Measurements from ENCODE around the gene IL6R.
A peak's percentile ranks its signal among the peaks of the same experiment; 100 is the strongest.

Gene IL6R

GRCh38 chr1:154488922-154489321 is 83.8 kb downstream of the IL6R start:
- Histone ChIP-seq H3K36me3 (ENCODE audit: control insufficient read depth in 1 of 2, insufficient read depth in 2 of 2, low read length in 2 of 2) (no peaks in the 10 kb centered on the region), H3K27me3 (ENCODE audit: low read depth, low read length) (no peaks in the 10 kb centered on the region), H3K27ac (ENCODE audit: low read length) (no peak overlapping the region), H3K9me3 (ENCODE audit: control insufficient read depth in 1 of 2, low read length in 2 of 2) (no peaks in the 10 kb centered on the region), H3K4me1 (ENCODE audit: control insufficient read depth in 1 of 2, insufficient read depth in 2 of 2, low read length in 2 of 2) (peaks cover 8 to 21% of the 10 kb centered on the region in 2 donors), H3K4me3 (ENCODE audit: low read depth in 1 of 2, low read length in 2 of 2) (no peak overlapping the region)

- H3K9me3 ChIP-seq (ENCODE audit: control insufficient read depth in 1 of 2, low read length in 2 of 2) = no peaks in the 10 kb centered on the region
- peaks cover 8 to 21% of the 10 kb centered on the region in 2 donors for H3K4me1 ChIP-seq (ENCODE audit: control insufficient read depth in 1 of 2, insufficient read depth in 2 of 2, low read length in 2 of 2)
- no peak overlapping the region for H3K27ac ChIP-seq (ENCODE audit: low read length)
- no peaks in the 10 kb centered on the region for H3K27me3 ChIP-seq (ENCODE audit: low read depth, low read length)
- no peaks in the 10 kb centered on the region for H3K36me3 ChIP-seq (ENCODE audit: control insufficient read depth in 1 of 2, insufficient read depth in 2 of 2, low read length in 2 of 2)
- no peak overlapping the region for H3K4me3 ChIP-seq (ENCODE audit: low read depth in 1 of 2, low read length in 2 of 2)
Measured at GRCh38 chr1:154489695-154490274, 84.6 kb downstream of the IL6R start.

DNA sequence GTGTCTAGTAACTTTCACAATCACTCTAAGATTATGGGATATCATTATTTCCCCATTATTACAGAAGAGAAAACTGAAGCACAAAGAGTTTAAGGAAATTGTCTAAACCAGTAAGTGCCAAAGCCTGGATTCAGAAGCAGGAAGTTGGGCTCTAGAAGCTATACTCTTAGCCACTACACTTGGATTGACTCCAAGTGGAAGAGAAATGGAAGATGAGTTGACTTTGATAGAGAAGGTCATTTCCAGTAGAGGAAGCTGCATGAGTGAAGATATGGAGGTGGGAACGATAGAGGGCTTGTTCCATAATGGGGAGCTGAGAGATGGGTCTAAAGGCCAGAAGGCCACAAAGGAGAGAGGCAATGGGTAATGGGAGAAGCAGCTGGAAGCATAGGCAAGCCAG is 85.2 kb downstream of the IL6R start:
- Histone ChIP-seq H3K36me3 (ENCODE audit: control insufficient read depth in 1 of 2, insufficient read depth in 2 of 2, low read length in 2 of 2) (no peaks in the 10 kb centered on the region), H3K4me3 (ENCODE audit: low read depth in 1 of 2, low read length in 2 of 2) (no peak overlapping the region), H3K27me3 (ENCODE audit: low read depth, low read length) (no peaks in the 10 kb centered on the region), H3K9me3 (ENCODE audit: control insufficient read depth in 1 of 2, low read length in 2 of 2) (no peaks in the 10 kb centered on the region), H3K4me1 (ENCODE audit: control insufficient read depth in 1 of 2, insufficient read depth in 2 of 2, low read length in 2 of 2) (peaks cover 12 to 21% of the 10 kb centered on the region in 2 donors), H3K27ac (ENCODE audit: low read length) (no peak overlapping the region)

DNA sequence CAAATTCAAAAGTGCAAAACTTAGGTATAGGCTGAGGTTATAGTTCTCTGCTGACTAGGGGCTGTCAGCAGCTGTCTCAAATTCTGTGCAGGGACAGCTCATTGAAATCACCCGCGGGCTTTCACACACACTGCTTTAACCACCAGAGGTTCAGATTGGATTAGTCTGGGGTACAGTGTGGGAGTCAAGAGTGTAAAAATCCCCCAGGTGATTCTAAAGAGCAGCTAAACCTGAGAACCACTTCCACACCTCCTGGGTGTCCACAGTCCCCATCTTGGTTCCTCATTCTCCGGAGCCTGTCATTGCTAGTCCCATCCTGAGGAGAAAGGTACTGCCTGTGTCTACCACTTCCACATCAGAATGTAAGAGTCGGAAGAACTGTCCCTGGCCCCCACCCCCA is 87.0 kb downstream of the IL6R start:
- Histone ChIP-seq H3K4me3 (ENCODE audit: low read depth in 1 of 2, low read length in 2 of 2) (no peak overlapping the region), H3K27me3 (ENCODE audit: low read depth, low read length) (no peaks in the 10 kb centered on the region), H3K9me3 (ENCODE audit: control insufficient read depth in 1 of 2, low read length in 2 of 2) (no peaks in the 10 kb centered on the region), H3K4me1 (ENCODE audit: control insufficient read depth in 1 of 2, insufficient read depth in 2 of 2, low read length in 2 of 2) (peaks cover 9 to 15% of the 10 kb centered on the region in 2 donors), H3K36me3 (ENCODE audit: control insufficient read depth in 1 of 2, insufficient read depth in 2 of 2, low read length in 2 of 2) (no peaks in the 10 kb centered on the region), H3K27ac (ENCODE audit: low read length) (peak overlapping the region; percentile 42)

DNA sequence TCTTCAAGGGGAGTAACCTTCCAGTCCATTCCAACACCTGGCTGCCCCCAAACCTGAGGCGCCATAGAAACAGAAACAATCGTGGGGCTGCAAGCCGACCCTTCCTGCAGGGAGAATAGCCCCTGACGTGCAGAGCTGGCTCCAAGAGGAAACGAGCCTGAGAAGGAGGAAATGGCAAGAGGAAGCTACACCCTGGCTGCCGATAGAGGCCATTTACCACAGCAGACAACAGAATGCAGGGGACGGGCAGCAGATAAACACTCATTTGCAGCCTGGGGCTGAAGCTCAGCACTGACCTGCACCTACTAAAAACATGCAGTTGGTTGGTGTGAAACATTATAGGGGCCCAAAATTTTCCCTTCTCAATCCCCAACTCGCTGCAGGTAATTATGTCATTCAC is 88.1 kb downstream of the IL6R start:
- no peaks in the 10 kb centered on the region for H3K36me3 ChIP-seq (ENCODE audit: control insufficient read depth in 1 of 2, insufficient read depth in 2 of 2, low read length in 2 of 2)
- H3K27me3 ChIP-seq (ENCODE audit: low read depth, low read length) = no peaks in the 10 kb centered on the region
- H3K27ac ChIP-seq (ENCODE audit: low read length) = peak overlapping the region; percentile 42
- peaks cover 9 to 15% of the 10 kb centered on the region in 2 donors for H3K4me1 ChIP-seq (ENCODE audit: control insufficient read depth in 1 of 2, insufficient read depth in 2 of 2, low read length in 2 of 2)
- no peak overlapping the region for H3K4me3 ChIP-seq (ENCODE audit: low read depth in 1 of 2, low read length in 2 of 2)
- no peaks in the 10 kb centered on the region for H3K9me3 ChIP-seq (ENCODE audit: control insufficient read depth in 1 of 2, low read length in 2 of 2)

- peaks cover 13% of the 10 kb centered on the region for H3K27me3 ChIP-seq (ENCODE audit: low read depth, low read length)
- no peak overlapping the region for H3K27ac ChIP-seq (ENCODE audit: low read length)
- no peaks in the 10 kb centered on the region for H3K9me3 ChIP-seq (ENCODE audit: control insufficient read depth in 1 of 2, low read length in 2 of 2)
- no peaks in the 10 kb centered on the region for H3K36me3 ChIP-seq (ENCODE audit: control insufficient read depth in 1 of 2, insufficient read depth in 2 of 2, low read length in 2 of 2)
- H3K4me3 ChIP-seq (ENCODE audit: low read depth in 1 of 2, low read length in 2 of 2) = no peak overlapping the region
- H3K4me1 ChIP-seq (ENCODE audit: control insufficient read depth in 1 of 2, insufficient read depth in 2 of 2, low read length in 2 of 2) = peaks cover 4 to 7% of the 10 kb centered on the region in 2 donors
Measured at GRCh38 chr1:154495496-154496273, 90.5 kb downstream of the IL6R start.

DNA sequence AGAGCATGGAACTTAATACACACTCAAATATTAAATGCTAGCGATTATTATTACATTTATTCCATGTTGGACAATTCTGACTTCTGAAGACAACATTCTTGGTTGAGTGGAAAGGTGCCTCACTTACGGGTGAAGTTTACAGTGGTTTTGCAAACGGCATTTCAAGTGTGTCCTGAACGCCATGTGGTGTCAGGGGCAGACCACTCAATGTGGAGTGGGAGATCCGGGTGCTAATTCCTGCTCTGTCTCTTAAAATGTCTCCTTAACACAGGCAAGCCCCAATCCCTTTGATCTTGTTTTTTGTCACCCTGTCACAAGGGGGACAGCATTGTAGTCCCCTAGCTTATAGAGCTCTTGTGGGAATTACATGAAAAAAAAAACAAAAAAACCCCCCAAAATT is 91.2 kb downstream of the IL6R start:
- Histone ChIP-seq H3K27ac (ENCODE audit: low read length) (no peak overlapping the region), H3K4me3 (ENCODE audit: low read depth in 1 of 2, low read length in 2 of 2) (no peak overlapping the region), H3K27me3 (ENCODE audit: low read depth, low read length) (peaks cover 20% of the 10 kb centered on the region), H3K36me3 (ENCODE audit: control insufficient read depth in 1 of 2, insufficient read depth in 2 of 2, low read length in 2 of 2) (no peaks in the 10 kb centered on the region), H3K9me3 (ENCODE audit: control insufficient read depth in 1 of 2, low read length in 2 of 2) (no peaks in the 10 kb centered on the region), H3K4me1 (ENCODE audit: control insufficient read depth in 1 of 2, insufficient read depth in 2 of 2, low read length in 2 of 2) (peaks cover 7% of the 10 kb centered on the region in 2 donors)

- Histone ChIP-seq H3K27me3 (ENCODE audit: low read depth, low read length) (peaks cover 22% of the 10 kb centered on the region), H3K4me1 (ENCODE audit: control insufficient read depth in 1 of 2, insufficient read depth in 2 of 2, low read length in 2 of 2) (peaks cover 7 to 13% of the 10 kb centered on the region in 2 donors), H3K4me3 (ENCODE audit: low read depth in 1 of 2, low read length in 2 of 2) (no peak overlapping the region), H3K36me3 (ENCODE audit: control insufficient read depth in 1 of 2, insufficient read depth in 2 of 2, low read length in 2 of 2) (no peaks in the 10 kb centered on the region), H3K9me3 (ENCODE audit: control insufficient read depth in 1 of 2, low read length in 2 of 2) (no peaks in the 10 kb centered on the region), H3K27ac (ENCODE audit: low read length) (peak overlapping the region; percentile 9)
Measured at GRCh38 chr1:154497026-154497806, 92.1 kb downstream of the IL6R start.

- Histone ChIP-seq H3K9me3 (ENCODE audit: control insufficient read depth in 1 of 2, low read length in 2 of 2) (no peaks in the 10 kb centered on the region), H3K27me3 (ENCODE audit: low read depth, low read length) (peaks cover 22% of the 10 kb centered on the region), H3K27ac (ENCODE audit: low read length) (peak overlapping the region; percentile 27), H3K4me1 (ENCODE audit: control insufficient read depth in 1 of 2, insufficient read depth in 2 of 2, low read length in 2 of 2) (peaks cover 7 to 17% of the 10 kb centered on the region in 2 donors), H3K4me3 (ENCODE audit: low read depth in 1 of 2, low read length in 2 of 2) (peak overlapping the region; percentile 50 to 63), H3K36me3 (ENCODE audit: control insufficient read depth in 1 of 2, insufficient read depth in 2 of 2, low read length in 2 of 2) (no peaks in the 10 kb centered on the region)
Measured at GRCh38 chr1:154499446-154499845, 94.3 kb downstream of the IL6R start.

- peaks cover 22% of the 10 kb centered on the region for H3K27me3 ChIP-seq (ENCODE audit: low read depth, low read length)
- peak overlapping the region; percentile 50 to 63 for H3K4me3 ChIP-seq (ENCODE audit: low read depth in 1 of 2, low read length in 2 of 2)
- no peak overlapping the region for H3K27ac ChIP-seq (ENCODE audit: low read length)
- no peaks in the 10 kb centered on the region for H3K36me3 ChIP-seq (ENCODE audit: control insufficient read depth in 1 of 2, insufficient read depth in 2 of 2, low read length in 2 of 2)
- peaks cover under 1 to 17% of the 10 kb centered on the region in 2 donors for H3K4me1 ChIP-seq (ENCODE audit: control insufficient read depth in 1 of 2, insufficient read depth in 2 of 2, low read length in 2 of 2)
- no peaks in the 10 kb centered on the region for H3K9me3 ChIP-seq (ENCODE audit: control insufficient read depth in 1 of 2, low read length in 2 of 2)
Measured at GRCh38 chr1:154500533-154500932, 95.4 kb downstream of the IL6R start.

- Histone ChIP-seq H3K4me3 (ENCODE audit: low read depth in 1 of 2, low read length in 2 of 2) (peak overlapping the region; percentile 50 to 63), H3K27me3 (ENCODE audit: low read depth, low read length) (peaks cover 22% of the 10 kb centered on the region), H3K9me3 (ENCODE audit: control insufficient read depth in 1 of 2, low read length in 2 of 2) (peaks cover 0 to 4% of the 10 kb centered on the region in 2 donors), H3K36me3 (ENCODE audit: control insufficient read depth in 1 of 2, insufficient read depth in 2 of 2, low read length in 2 of 2) (no peaks in the 10 kb centered on the region), H3K4me1 (ENCODE audit: control insufficient read depth in 1 of 2, insufficient read depth in 2 of 2, low read length in 2 of 2) (peaks cover 0 to 17% of the 10 kb centered on the region in 2 donors), H3K27ac (ENCODE audit: low read length) (peak overlapping the region; percentile 31)
Measured at GRCh38 chr1:154501423-154502065, 96.4 kb downstream of the IL6R start.

All from muscle layer of duodenum (tissue), 2 donors.